LNCaP clone FGC (cell line): ENCODE results near the gene EXOSC5.

Experiments used
- DNase-seq: peaks from one replicate; pipeline ENCODE4 v3.0.0-alpha.2; 2011; ENCODE audit warnings: low read depth
- H3K4me3 ChIP-seq: 2 replicates; pipeline ENCODE4 v1.5.1; 2011; ENCODE audit warnings: mild to moderate bottlenecking, low read depth, low read length, control low read depth
- TF ChIP-seq, protein P1 (sequence below): IDR thresholded peaks from 2 replicates; pipeline ENCODE4 v1.5.1; 2012; ENCODE audit warnings: mild to moderate bottlenecking; ENCODE audit not compliant: control insufficient read depth, insufficient read depth; ENCODE audit errors: extremely low read depth

EXOSC5 gene

DNA sequence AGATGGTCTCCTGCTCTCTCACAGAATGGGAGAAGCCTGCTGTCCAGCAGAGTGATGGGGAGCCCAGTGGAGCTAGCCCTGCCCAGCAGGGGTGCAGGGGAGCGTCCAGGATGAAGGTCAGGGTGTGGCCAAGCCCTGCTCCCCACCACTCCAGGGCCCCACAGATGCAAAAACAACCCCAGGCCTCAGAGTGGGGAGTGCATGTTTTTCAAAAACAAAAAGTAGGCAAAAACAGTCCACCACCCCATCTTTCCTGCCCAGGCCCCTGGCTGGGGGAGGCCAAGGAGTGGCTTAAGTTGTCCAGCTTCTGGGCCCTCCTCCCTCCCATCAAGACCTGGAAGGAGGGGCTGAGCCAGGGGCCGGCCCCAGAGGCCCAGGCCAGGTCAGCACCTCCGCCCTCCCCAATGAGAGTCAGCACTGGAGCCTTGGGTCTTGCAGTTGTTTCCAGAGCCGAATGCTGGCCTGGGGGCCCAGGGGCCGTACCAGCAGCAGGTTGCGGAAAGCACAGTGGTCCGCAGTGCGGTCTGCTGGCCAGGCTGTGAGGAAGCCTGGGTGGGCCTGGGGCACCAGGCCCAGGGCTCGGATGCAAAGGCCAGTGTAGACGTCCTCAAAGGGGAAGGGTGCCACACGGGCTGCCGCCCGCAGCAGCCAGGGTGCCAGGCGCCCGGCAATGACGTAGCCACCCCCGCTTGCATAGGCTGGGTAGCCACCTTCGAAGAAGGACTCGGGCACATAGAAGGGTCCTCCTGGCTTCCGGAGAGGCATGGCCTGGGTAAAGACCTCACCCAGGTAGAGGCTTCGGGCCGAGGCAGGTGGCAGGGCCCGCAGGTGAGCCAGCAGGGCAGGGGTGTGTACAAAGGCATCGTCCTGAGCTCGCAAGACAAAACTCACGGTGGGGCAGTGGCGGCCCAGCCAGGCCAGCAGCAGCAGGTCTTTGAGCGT is 28.3 kb upstream of the EXOSC5 start:
- TF ChIP-seq, protein P1, sequence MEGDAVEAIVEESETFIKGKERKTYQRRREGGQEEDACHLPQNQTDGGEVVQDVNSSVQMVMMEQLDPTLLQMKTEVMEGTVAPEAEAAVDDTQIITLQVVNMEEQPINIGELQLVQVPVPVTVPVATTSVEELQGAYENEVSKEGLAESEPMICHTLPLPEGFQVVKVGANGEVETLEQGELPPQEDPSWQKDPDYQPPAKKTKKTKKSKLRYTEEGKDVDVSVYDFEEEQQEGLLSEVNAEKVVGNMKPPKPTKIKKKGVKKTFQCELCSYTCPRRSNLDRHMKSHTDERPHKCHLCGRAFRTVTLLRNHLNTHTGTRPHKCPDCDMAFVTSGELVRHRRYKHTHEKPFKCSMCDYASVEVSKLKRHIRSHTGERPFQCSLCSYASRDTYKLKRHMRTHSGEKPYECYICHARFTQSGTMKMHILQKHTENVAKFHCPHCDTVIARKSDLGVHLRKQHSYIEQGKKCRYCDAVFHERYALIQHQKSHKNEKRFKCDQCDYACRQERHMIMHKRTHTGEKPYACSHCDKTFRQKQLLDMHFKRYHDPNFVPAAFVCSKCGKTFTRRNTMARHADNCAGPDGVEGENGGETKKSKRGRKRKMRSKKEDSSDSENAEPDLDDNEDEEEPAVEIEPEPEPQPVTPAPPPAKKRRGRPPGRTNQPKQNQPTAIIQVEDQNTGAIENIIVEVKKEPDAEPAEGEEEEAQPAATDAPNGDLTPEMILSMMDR, result no peak
- no peak overlapping the region for H3K4me3 ChIP-seq
- no peak for DNase-seq

DNA sequence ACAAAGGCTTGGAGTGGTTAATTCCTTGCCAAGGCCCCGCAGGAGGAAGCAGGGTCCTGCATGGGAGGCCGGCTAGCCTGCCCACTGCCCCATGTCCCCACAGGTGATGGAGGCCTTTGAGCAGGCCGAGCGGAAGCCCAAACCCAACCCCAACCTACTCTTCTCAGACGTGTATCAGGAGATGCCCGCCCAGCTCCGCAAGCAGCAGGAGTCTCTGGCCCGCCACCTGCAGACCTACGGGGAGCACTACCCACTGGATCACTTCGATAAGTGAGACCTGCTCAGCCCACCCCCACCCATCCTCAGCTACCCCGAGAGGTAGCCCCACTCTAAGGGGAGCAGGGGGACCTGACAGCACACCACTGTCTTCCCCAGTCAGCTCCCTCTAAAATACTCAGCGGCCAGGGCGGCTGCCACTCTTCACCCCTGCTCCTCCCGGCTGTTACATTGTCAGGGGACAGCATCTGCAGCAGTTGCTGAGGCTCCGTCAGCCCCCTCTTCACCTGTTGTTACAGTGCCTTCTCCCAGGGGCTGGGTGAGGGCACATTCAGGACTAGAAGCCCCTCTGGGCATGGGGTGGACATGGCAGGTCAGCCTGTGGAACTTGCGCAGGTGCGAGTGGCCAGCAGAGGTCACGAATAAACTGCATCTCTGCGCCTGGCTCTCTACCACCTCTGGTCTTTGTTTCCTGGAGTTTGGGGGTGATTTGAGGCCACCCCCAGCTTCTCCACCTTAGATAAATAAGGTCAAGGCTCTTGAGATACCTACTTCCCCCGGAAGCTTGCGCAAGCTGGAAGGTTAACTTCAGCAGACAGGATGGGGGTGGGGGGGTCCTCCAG is 27.4 kb upstream of the EXOSC5 start:
- DNase-seq, result no peak
- H3K4me3 ChIP-seq, result no peak overlapping the region
- TF ChIP-seq, protein P1, result no peak

DNA sequence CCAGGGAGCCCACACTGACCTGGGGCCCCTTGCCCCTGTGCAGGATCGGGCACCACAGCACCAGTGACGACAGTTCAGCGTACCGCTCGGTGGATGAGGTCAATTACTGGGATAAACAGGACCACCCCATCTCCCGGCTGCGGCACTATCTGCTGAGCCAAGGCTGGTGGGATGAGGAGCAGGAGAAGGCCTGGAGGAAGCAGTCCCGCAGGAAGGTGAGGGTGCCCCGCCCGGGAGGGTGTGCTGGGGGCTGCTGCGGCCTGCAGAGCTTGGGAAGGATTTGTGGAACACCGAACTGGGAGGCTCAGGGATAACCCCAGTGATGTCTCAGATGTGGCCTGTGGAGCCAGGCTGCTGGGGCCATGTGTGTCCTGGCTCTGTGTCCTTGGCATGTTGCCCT is 25.8 kb upstream of the EXOSC5 start:
- no peak for DNase-seq
- TF ChIP-seq, protein P1, result no peak
- no peak overlapping the region for H3K4me3 ChIP-seq

DNA sequence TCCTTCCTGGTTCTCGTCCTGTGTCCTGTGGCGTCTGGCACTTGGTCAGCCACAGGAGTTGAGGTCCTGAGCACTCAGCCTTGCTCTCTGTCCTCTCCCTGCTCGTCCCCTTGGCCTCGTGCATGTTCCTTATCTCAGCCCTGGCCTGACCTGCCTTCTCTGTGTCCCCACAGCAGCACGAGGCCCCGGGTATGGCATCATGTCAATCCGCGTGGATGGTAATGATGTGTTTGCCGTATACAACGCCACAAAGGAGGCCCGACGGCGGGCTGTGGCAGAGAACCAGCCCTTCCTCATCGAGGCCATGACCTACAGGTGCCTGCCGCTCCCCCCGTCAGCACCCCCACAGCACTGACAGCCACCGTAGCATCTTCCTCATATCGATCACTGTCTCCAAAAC is 25.3 kb upstream of the EXOSC5 start:
- no peak overlapping the region for H3K4me3 ChIP-seq
- TF ChIP-seq, protein P1, result no peak

DNA sequence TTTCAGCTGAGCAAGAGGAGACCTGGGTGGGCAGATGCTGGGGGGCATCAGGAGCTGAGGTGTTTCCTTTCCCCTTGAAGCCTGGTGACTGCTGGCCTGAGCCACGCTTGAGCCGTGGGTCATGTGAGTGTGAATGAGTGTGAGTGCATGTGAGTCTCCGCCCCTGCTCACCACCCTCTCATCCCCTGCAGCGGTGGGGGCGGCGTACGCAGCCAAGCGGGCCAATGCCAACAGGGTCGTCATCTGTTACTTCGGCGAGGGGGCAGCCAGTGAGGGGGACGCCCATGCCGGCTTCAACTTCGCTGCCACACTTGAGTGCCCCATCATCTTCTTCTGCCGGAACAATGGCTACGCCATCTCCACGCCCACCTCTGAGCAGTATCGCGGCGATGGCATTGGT is 24.8 kb upstream of the EXOSC5 start:
- no peak overlapping the region for H3K4me3 ChIP-seq
- TF ChIP-seq, protein P1, result no peak
- no peak for DNase-seq

More for the DNA sequence above, 25.3 kb upstream of the EXOSC5 start:
- no peak for DNase-seq

DNA sequence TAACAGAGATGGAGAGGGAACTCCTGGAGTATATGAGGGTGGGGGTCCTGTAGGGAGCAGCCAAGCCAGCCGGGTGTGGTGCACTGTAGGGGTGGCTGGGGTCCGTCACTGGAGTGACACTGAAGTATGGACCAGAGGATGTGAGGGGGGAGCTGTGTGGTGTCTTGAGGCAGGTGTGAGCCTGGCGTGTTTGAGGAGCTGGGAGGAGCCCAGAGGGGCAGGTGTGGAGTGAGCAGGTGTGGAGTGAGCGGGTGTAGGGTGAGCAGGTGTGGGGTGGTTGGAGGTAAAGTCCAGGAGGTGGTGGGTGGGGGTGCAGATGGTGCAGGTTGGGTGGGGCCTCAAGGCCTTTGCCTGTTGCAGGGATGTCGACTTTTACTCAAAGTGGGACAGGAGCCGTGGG is 24.2 kb upstream of the EXOSC5 start:
- no peak for DNase-seq
- no peak overlapping the region for H3K4me3 ChIP-seq
- TF ChIP-seq, protein P1, result no peak
